22Rv1 (cell line): Measurements from ENCODE around the gene HTR4.

ENCODE experiments used
- CTCF ChIP-seq: fragments of 450-650 bp; IDR thresholded peaks from 2 replicates; pipeline ENCODE4 v1.5.1; 2017; ENCODE audit warnings: mild to moderate bottlenecking
- ZFX ChIP-seq: fragments of 450-650 bp; IDR thresholded peaks from 2 replicates; pipeline ENCODE4 v1.6.1; 2017; ENCODE audit warnings: antibody characterized with exemption, borderline replicate concordance

GRCh38 chr5:148443241-148443640, 211.1 kb downstream of the HTR4 start:
- TF ChIP-seq CTCF = no peak
- no peak for TF ChIP-seq ZFX
